SK-N-MC (cell line): ENCODE results near the gene ADAM10.

Experiments used
- EZH2 ChIP-seq: fragments of 200-600 bp; sonication (generic); IDR thresholded peaks from one replicate; pipeline ENCODE4 v1.6.1; 2017; ENCODE audit warnings: antibody characterized with exemption
- POLR2AphosphoS5 ChIP-seq: IDR thresholded peaks from 2 replicates; pipeline ENCODE4 v1.6.1; 2012; ENCODE audit warnings: mild to moderate bottlenecking, low read depth, low read length, borderline replicate concordance

DNA sequence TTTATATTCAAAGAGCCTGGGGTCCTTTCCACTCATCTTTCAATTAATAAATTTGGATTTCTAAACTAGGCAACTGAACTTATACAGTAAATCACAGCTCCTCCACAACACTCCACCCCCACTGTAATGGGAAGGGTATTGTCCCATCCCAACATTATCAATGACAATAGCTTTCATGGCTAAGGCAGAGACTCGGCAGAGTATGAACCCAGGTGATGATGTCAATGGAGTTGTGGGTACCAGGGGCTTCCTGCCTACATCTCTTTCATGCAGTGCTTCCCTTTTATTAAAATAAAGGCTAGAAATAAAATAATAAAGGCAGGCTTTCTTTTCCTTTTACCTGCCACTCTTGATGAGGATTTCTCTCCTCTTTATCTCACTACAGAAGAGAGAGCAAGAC is 109.5 kb downstream of the ADAM10 start:
- TF ChIP-seq EZH2 (no peak), POLR2AphosphoS5 (no peak)
